ENCODE results near the gene PLXNC1. TPM values are rescaled to one million over a fixed set of nuclear protein-coding genes. Genes with fewer than 3 reads are reported as not detected.

The PLXNC1 gene
- total and polyA plus RNA-seq, 2 experiments from 2014 or later, result 2.9 to 4.1 TPM

GRCh38 chr12:94299846-94300245 lies 151.5 kb downstream of the PLXNC1 start:
- no peaks in the 10 kb centered on the region for H3K9me3 ChIP-seq (ENCODE audit: low read depth)
- DNase-seq (ENCODE audit: low read depth in 1 of 2, low spot score in 1 of 2), result no peak
- no peak for TF ChIP-seq CTCF (IDR thresholded peaks at IDR 0.05; ENCODE audit: low read depth, low read length)
- H3K27me3 ChIP-seq, result no peaks in the 10 kb centered on the region
- no peak overlapping the region for H3K4me3 ChIP-seq
- H3K36me3 ChIP-seq, result no peaks in the 10 kb centered on the region
- H3K27ac ChIP-seq, result no peak overlapping the region
- H3K4me1 ChIP-seq (ENCODE audit: low read depth), result peaks cover 10% of the 10 kb centered on the region

DNA sequence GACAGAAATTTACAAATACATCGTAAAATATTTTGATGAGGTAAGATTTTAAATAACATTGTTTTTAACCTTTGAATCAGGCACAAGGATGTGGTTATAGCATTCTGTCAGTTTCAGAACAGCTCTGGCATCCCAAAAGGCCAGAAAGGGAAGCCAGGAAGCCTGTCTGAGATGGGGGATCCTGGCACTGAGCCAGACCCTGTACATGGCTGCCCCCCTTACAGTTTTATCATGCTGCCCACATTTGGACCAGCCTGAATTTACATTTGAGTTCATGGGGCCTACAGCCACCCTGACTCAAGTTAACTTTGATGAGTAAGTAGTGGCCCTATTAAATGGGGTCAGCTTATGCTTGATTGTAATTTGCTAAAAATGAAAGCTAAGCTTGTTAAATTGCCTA lies 155.6 kb downstream of the PLXNC1 start:
- DNase-seq (ENCODE audit: low read depth in 1 of 2, low spot score in 1 of 2), result no peak
- Histone ChIP-seq H3K36me3 (peaks cover 9% of the 10 kb centered on the region), H3K4me1 (ENCODE audit: low read depth) (no peaks in the 10 kb centered on the region), H3K27me3 (no peaks in the 10 kb centered on the region), H3K4me3 (no peak overlapping the region), H3K9me3 (ENCODE audit: low read depth) (no peaks in the 10 kb centered on the region), H3K27ac (no peak overlapping the region)
- TF ChIP-seq CTCF (IDR thresholded peaks at IDR 0.05; ENCODE audit: low read depth, low read length), result no peak

- Histone ChIP-seq H3K4me1 (ENCODE audit: low read depth) (no peaks in the 10 kb centered on the region), H3K36me3 (peaks cover 13% of the 10 kb centered on the region), H3K27me3 (no peaks in the 10 kb centered on the region), H3K27ac (peak overlapping the region; percentile 9), H3K9me3 (ENCODE audit: low read depth) (no peaks in the 10 kb centered on the region), H3K4me3 (no peak overlapping the region)
- no peak for TF ChIP-seq CTCF (IDR thresholded peaks at IDR 0.05; ENCODE audit: low read depth, low read length)
- peak; percentile 21 to 45 for DNase-seq (ENCODE audit: low read depth in 1 of 2, low spot score in 1 of 2)
Observed at GRCh38 chr12:94304566-94305061, 156.2 kb downstream of the PLXNC1 start.

DNA sequence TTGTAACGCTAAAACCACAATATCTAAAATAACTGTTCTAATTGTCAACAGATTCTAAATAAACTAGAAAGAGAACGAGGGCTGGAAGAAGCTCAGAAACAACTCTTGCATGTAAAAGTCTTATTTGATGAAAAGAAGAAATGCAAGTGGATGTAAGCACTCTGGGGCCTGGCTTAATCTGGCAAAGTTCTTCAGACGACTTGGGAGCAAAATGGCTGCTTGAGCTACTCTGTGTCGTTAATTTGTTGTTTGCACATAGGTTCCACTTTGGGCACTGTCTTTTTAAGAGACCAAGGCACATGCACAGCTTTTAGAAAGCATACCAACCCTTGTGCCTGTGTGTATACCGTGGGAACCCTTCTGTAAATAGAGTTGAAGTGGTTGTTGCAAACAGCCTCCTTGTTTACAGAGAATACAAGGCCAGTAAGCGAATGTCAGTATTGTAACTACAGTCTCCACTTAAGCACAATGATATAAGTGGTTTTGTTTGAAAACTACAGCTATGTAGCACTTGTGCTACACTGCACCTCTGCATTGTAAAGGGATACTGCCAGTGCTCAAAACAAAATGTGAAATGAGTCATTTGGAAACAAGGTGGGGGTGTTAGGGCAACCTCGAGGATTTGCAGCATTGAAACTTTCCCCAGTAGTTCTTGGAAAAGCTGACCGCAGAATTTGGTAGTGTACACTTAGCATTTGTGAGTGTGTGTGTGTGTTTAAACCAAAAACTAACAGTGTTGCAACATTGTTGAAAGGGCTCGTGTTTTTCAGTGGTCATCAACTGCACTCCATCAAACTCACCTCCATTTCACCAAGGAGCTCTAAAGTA lies 157.0 kb downstream of the PLXNC1 start:
- H3K4me3 ChIP-seq, result no peak overlapping the region
- peak overlapping the region; percentile 9 for H3K27ac ChIP-seq
- no peaks in the 10 kb centered on the region for H3K4me1 ChIP-seq (ENCODE audit: low read depth)
- no peaks in the 10 kb centered on the region for H3K9me3 ChIP-seq (ENCODE audit: low read depth)
- peaks cover 13% of the 10 kb centered on the region for H3K36me3 ChIP-seq
- DNase-seq (ENCODE audit: low read depth in 1 of 2, low spot score in 1 of 2), result peak in 1 of 2 donors; percentile 16
- H3K27me3 ChIP-seq, result no peaks in the 10 kb centered on the region
- no peak for TF ChIP-seq CTCF (IDR thresholded peaks at IDR 0.05; ENCODE audit: low read depth, low read length)

GRCh38 chr12:94308612-94309011 lies 160.2 kb downstream of the PLXNC1 start:
- no peak for TF ChIP-seq CTCF (IDR thresholded peaks at IDR 0.05; ENCODE audit: low read depth, low read length)
- Histone ChIP-seq H3K36me3 (peaks cover 16% of the 10 kb centered on the region), H3K27ac (no peak overlapping the region), H3K4me1 (ENCODE audit: low read depth) (no peaks in the 10 kb centered on the region), H3K9me3 (ENCODE audit: low read depth) (no peaks in the 10 kb centered on the region), H3K27me3 (no peaks in the 10 kb centered on the region), H3K4me3 (no peak overlapping the region)
- DNase-seq (ENCODE audit: low read depth in 1 of 2, low spot score in 1 of 2), result no peak

All from cardiac muscle cell (in vitro differentiated cells and primary cell).